ENCODE results near the gene PCK2.

The PCK2 gene

DNA sequence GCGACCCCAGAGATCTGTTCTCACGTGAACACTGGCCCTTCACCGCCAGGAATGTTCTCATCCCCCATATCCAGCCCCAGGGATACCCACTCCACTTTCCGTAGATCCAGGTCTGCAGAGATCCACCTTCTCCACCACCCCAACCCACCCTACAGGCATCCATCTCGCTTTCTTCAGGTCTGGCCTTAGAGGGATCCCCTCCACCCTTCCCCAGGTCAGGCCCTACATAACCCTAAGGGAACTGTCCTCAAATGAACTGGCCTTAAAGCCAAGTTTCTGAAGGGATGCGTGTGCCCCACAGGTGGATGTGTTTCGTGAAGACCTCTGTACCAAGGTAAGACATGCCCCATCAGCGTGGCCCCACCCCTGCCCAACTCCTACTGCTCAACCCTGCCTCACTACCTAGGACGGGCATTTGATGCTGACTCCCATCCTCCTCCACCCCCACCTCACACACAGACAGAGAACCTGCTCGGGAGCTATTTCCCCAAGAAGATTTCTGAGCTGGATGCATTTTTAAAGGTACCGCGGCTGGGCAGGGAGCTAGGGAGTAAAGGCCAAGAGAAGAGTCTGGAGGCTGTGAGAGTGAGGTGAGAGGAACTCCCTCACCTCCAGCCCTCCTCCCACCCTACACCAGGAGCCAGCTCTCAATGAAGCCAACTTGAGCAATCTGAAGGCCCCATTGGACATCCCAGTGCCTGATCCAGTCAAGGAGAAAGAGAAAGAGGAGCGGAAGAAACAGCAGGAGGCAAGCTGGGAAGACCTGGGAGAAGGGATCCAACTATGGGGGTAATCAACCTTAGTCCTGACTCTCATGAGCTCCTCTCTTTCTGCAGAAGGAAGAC, 42.8 kb downstream of the PCK2 start:
- DNase-seq (ENCODE audit: low read depth in 2 of 2) = no peak

DNA sequence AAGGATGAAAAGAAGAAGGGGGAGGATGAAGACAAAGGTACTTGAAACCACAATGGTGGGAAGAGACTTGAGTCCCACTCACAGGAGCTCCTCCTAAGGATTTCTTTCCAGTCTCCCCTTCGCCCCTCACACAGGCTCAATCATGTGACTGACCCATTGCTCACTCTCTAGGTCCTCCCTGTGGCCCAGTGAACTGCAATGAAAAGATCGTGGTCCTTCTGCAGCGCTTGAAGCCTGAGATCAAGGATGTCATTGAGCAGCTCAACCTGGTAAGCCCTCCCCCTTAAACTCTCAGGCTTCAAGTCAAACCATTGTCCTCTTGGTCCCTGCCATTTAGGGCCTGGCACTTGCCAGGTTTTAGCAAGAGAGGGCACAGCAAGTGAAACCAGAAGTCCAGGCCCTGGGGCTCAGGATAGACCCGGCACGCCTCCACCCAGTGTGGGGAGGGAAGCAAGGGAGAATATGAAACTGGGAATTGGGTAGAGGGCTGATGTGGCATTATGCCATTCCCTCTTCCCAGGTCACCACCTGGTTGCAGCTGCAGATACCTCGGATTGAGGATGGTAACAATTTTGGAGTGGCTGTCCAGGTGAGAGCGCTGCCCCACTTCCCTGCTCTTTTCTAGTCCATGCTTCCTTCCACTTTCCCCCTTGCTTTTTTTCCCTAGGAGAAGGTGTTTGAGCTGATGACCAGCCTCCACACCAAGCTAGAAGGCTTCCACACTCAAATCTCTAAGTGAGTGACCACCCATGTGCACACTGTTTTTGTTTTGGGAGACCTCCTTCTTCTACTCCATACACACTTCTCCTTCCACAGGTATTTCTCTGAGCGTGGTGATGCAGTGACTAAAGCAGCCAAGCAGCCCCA, 43.7 kb downstream of the PCK2 start:
- DNase-seq (ENCODE audit: low read depth in 2 of 2) = no peak

DNA sequence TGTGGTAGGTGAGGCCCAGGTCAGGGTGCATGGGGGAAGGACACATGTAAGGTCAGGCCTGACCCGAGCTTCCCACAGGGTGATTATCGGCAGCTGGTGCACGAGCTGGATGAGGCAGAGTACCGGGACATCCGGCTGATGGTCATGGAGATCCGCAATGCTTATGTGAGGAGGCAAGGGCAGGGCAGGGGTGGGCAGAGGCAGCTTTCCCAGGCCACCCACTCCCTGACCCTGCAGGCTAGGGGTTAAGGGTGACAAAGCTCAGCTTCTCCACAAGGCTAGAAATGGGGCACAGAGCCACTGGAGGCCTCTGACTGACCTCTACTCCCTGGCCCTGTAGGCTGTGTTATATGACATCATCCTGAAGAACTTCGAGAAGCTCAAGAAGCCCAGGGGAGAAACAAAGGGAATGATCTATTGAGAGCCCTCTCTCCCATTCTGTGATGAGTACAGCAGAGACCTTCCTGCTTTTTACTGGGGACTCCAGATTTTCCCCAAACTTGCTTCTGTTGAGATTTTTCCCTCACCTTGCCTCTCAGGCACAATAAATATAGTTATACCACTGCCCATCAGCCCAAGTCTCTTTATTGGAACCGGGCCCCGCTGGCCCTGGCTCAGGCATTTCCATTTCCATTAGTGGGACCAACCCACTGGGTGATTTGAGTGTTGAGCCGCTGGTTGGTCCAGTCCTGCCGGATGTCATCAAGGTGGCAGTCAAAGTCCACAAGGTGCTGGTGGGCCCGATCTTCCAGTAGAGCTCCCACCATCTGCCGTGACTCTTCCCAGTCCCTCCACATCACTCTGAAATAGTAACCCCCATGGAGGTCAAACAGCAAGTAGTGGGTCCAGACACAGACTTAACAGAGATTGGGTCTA, 44.5 kb downstream of the PCK2 start:
- no peak for DNase-seq (ENCODE audit: low read depth in 2 of 2)

DNA sequence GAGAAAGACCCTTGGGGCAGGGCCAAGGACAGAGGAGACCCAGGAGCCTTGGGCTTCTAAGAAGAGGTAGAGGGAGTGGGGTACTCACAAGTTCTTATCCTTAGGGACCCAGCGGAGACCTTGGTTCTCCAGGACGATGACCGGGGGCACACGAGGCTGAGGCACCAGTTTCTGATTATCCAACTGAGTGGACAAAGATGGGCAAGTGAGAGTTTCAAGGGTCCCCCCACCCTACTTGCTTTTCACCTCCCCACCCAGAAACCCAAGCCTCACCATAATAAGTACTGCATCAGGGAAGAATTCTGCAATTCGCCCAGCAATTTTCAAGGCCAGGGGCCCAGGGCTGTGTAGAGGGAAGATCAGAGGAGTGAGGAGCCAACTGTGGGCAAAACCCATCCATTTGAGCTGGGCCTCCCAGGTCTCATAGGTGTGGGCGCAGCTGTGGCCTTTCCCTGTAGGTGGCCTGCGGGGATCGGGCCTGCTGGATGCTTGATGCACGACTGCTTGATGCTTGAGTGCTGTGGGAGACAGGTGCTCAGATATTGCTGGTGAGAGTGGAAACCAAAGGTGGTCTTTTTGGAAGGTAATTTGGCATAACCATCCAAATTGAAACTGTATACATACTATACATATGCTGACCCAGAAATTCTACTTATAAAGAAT, 45.3 kb downstream of the PCK2 start:
- no peak for DNase-seq (ENCODE audit: low read depth in 2 of 2)

DNA sequence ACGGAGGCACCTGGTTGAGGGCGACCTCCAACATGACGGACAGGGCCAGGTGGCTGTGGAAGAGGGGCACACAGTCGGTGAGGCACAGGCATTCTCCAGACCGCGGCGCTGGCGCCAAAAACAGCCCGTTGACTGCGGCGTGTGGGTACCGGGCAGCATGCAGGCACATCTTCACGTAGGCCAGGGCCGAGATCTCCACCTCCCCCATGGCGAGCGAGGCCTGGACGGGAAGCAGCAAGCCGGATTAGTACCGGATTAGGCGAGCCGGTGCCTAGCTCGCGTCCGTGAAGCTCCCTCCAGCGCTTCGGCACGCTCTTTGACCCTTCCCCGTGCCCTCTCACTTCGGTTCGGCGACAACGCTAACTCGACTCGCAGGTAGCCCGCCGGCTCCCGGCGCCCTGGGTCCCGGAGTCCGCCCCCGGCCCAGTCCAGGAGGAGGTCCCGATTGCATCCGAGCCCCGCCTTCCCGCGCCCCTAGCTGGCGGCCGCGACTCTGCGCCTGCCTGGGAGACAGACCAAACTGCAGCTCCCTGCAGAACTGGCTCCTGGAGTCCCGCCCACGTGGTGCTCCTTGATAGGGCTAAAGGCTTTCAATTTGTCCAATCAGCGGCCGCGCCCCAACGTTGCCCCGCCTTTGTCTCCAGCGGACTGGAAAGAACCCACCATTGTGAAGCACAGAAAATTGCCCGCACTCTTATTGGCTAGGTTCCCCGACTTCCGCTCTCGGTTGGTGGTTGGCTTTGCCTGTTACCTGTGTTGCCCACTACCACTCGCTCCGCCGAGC, 47.2 kb downstream of the PCK2 start, which contains the start of gene EMC9:
TSS of gene EMC9 (minus strand) at position 495 of the 784 bp plus-strand sequence. CDS start at position 208, 287 bp downstream.
- DNase-seq (ENCODE audit: low read depth in 2 of 2) = peak; percentile 98 to 99

DNA sequence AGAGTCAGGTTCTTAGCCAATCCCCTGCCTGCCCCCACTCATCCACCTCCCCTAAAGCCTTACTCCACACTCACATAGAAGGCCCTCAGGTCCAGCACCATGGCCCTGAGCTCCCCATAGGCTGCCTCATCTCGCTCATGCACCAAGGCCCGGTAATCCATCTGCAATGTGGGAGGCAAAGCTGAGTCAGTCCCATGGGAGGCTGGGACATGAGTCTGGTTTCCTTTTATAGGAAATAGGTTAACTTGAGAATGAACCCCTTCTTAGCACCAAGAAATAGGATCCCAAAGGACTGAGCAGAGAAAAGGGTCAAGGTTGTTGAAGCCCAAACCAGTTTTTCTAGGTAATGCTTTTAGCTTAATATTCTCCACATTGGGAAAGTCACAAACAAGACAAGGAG, 49.4 kb downstream of the PCK2 start:
- DNase-seq (ENCODE audit: low read depth in 2 of 2) = no peak

DNA sequence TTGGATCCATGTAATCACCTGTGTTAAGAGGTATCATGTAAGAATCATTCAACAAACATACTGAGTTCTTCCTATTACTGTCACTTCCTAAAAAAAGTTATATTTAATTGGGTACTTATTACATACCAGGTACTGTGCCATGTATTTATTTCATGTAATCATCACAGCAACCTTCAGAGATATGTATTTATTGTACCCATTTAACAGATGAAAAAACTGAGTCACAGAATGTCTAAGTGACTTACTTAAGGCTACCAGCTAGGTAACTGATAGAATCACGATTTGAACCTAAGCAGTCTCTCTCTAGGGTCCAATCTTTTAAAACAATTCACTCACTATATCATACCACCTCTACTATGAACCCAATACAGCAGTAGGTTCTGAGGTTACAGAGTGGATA, 50.3 kb downstream of the PCK2 start:
- DNase-seq (ENCODE audit: low read depth in 2 of 2) = no peak

DNA sequence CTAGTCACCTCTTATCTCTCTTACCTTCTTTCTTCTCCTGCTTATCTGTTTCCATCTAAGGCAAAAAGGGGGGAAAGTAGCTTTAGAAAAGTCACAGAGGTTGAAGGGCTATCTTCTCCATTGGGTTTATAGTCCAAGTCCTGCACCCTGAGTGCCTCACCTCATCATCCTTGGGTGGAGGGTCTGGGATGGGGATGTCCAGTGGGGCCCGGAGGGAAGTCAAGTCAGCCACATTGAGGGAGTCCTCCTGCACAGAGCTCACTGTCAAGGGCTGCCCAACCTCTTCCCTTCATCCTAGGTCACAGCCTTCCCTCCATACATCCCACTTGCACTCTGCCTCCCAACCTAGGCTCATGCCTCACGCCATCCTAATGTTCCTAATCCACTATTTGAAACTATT, 51.1 kb downstream of the PCK2 start:
- no peak for DNase-seq (ENCODE audit: low read depth in 2 of 2)

DNA sequence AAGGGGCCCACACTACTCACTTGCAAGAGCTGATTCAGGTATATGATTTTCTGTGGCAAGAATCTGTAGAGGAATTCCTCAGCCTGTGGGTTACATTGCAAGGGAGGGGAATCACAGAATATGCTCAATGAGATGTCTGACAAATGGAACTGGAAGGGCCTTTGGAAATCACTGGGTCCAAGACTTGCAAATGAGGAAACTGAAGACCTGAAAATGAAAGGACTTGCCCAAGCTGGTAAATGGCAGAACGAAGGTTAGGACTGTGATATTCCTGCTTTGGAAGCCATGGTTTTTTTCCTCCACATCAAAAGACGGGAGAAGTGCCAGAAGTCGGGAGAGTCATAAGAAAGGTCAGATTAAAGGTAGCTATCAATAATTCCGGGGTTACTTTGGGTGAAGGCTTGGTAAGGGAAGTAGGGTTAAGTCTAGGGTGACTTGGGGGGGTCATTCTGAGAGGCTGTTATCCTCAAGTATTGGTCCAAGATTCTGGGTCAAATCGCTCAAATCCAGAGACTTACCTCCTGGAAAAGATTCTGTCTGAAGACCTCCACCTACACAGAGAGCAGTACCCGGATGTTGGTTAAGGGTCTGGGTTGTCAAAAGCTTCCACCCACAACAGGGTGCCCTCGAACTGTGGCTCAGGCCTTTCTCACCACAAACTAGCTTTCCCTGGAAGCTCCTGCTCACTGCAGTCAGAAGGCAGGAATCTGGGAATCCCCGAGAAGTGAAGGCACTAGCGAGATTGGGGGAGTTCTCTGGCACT, 51.8 kb downstream of the PCK2 start:
- no peak for DNase-seq (ENCODE audit: low read depth in 2 of 2)

DNA sequence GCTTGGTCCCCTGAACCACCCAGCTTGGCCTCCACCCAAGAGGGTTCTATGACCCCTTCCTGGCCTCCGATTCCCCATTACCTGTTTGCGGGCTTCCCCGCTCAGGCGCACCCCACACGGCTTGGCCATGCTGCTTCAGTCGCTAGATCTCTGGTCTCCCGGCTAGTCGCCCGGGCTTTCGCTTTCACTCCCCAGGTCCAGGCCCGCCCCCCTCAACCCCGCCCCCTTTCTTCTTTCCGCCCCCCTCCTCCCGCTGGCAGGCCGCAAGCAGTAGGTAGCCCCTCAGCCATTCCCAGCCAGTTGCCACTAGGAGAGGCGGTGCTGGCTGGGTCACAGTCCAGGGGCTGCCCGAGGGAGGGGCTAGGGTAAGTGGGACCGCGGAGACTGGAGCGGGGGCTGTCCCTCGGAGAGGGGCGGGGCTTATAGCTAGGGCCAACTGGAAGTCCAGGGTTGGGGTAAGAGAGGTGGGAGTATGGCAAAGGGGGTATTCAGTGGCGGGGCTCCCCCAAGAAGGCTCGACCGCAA, 52.4 kb downstream of the PCK2 start, which contains the start of gene PSME2:
TSS of gene PSME2 (minus strand) at position 158 of the 525 bp plus-strand sequence. CDS start at position 129, 29 bp downstream.
- peak; percentile 55 to 69 for DNase-seq (ENCODE audit: low read depth in 2 of 2)

DNA sequence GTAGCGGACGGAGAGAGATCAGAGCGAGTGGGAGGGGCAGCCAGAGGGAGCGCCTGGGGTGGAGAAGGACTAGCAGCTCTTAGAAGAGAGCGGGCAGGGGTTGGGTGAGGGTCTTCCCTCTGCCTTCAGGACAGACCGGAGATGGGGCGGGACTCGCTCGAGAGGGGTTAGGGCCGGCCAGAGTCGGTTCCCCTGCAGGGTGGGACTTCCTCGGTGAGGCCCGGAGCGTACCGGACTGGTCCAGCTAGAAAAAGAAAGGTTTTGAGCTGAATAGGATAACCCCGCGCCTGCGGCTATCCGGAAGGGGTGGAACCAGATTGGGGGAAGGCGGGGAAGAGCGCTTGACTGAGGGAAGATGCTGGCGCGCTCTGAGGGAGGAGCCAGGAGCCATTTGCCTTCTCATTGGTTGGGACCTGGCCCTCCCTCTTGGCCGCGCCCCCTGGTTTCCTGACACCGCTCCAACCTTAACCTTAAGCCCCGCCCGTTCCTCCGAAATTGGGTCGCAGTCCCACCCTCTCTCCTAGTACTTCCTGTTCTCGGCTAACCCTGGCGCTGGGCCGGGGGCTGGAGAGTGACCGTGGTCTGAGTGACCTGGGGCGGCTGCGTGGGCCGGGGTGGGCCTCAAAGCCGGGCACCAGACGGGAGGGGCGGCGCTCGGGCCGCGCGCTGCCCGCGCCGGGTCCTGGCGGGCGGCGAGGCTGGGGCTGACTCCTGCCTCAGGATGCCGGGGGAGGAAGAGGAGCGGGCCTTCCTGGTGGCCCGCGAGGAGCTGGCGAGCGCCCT, 53.1 kb downstream of the PCK2 start, which contains the start of gene RNF31:
TSS of gene RNF31 (plus strand) at position 521 of the 783 bp plus-strand sequence. CDS start at position 722, 201 bp downstream.
- DNase-seq (ENCODE audit: low read depth in 2 of 2) = peak; percentile 85 to 96

DNA sequence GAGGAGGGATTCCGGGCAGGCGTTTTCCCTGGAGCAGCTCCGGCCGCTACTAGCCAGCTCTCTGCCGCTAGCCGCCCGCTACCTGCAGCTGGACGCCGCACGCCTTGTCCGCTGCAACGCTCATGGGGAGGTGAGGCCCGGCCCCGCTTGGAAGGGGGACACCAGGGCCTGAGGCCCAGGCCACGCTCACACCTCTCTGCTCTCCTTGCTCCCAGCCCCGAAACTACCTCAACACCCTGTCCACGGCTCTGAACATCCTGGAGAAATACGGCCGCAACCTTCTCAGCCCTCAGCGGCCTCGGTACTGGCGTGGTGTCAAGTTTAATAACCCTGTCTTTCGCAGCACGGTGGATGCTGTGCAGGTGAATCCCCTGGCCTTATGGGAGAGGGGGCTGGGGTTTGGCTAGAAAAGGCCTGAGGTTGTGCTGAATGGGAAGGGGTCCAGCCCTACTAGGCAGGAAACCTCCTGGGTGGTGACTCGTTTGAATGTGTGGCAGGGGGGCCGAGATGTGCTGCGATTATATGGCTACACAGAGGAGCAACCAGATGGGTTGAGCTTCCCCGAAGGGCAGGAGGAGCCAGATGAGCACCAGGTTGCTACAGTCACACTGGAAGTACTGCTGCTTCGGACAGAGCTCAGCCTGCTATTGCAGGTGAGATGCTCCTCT, 53.8 kb downstream of the PCK2 start:
- no peak for DNase-seq (ENCODE audit: low read depth in 2 of 2)

DNA sequence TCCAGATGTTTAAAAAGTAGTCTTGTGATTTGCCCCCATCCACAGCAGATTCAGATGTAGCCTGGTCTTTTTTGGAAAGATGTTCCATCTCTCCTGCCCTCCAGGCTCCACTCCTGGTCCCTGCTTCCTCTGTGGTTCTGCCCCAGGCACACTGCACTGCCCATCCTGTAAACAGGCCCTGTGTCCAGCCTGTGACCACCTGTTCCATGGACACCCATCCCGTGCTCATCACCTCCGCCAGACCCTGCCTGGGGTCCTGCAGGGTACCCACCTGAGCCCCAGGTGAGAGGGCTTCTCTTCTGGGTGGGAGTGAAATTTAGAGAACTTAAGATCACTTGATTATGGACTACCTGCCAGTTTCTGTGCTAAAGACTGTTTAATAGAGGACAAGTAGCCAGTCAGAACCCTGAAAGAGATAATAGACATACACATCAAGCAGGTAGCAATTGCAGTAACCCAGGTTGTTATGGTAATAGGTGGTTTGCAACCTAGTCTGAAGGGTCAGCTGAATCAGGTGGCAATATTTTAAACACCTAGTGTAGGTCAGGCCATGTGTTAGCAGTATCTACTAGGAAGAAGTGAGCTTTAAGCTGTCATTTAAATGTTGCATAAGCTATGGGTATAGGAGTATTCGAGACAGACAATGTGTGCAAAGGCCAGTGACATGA, 55.3 kb downstream of the PCK2 start:
- DNase-seq (ENCODE audit: low read depth in 2 of 2) = no peak

DNA sequence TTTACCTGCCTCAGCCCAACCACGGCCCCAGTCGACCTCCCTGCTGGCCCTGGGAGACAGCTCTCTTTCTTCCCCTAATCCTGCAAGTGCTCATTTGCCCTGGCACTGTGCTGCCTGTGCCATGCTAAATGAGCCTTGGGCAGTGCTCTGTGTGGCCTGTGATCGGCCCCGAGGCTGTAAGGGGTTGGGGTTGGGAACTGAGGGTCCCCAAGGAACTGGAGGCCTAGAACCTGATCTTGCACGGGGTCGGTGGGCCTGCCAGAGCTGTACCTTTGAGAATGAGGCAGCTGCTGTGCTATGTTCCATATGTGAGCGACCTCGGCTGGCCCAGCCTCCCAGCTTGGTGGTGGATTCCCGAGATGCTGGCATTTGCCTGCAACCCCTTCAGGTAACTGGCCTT, 56.0 kb downstream of the PCK2 start:
- no peak for DNase-seq (ENCODE audit: low read depth in 2 of 2)

DNA sequence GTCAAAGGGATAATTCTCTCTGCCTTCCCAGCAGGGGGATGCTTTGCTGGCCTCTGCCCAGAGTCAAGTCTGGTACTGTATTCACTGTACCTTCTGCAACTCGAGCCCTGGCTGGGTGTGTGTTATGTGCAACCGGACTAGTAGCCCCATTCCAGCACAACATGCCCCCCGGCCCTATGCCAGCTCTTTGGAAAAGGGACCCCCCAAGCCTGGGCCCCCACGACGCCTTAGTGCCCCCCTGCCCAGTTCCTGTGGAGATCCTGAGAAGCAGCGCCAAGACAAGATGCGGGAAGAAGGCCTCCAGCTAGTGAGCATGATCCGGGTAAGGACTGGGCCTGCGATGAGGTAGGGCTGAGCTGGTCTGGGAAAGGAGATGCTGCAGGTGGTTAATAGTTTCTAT, 56.5 kb downstream of the PCK2 start:
- no peak for DNase-seq (ENCODE audit: low read depth in 2 of 2)

DNA sequence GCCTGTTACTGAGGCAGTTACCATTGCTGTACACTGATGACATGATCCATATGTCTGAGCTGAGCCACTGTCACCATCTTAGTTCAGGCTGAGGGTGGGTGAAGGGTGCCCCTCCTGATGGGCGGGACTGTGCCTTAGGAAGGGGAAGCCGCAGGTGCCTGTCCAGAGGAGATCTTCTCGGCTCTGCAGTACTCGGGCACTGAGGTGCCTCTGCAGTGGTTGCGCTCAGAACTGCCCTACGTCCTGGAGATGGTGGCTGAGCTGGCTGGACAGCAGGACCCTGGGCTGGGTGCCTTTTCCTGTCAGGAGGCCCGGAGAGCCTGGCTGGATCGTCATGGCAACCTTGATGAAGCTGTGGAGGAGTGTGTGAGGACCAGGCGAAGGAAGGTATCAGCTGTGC, 56.9 kb downstream of the PCK2 start:
- DNase-seq (ENCODE audit: low read depth in 2 of 2) = no peak

DNA sequence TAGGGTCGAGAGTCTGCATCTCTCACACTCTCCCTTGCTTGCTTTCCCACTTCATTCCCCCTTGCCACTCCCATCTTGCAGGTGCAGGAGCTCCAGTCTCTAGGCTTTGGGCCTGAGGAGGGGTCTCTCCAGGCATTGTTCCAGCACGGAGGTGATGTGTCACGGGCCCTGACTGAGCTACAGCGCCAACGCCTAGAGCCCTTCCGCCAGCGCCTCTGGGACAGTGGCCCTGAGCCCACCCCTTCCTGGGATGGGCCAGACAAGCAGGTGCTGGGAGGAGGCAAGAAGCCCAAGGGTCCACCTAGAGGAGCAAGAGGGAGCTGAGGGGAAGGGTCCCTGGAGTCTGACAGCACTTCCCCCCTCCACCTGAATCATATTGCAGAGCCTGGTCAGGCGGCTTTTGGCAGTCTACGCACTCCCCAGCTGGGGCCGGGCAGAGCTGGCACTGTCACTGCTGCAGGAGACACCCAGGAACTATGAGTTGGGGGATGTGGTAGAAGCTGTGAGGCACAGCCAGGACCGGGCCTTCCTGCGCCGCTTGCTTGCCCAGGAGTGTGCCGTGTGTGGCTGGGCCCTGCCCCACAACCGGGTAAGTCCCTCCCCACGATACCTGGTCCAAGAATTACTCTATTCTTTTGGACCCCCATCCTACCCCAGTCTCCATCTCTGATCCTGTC, 57.4 kb downstream of the PCK2 start:
- no peak for DNase-seq (ENCODE audit: low read depth in 2 of 2)
